SK-N-SH (cell line): Measurements from ENCODE around the gene MPO.

ENCODE experiments used
- CTCF ChIP-seq: fragments of 200-600 bp; sonication (generic); IDR thresholded peaks from 2 replicates; pipeline ENCODE4 v1.6.1; 2017; ENCODE audit warnings: antibody characterized with exemption, mild to moderate bottlenecking, moderate library complexity
- FOXJ3 ChIP-seq: sonication (generic); formaldehyde crosslinking; IDR thresholded peaks from 2 replicates; pipeline ENCODE4 v1.5.1; 2020; ENCODE audit warnings: mild to moderate bottlenecking, missing genetic modification reagents
- REST ChIP-seq: IDR thresholded peaks from 2 replicates; pipeline ENCODE4 v1.6.1; 2012; ENCODE audit warnings: mild to moderate bottlenecking, low read depth, low read length, moderate library complexity
- USF1 ChIP-seq: IDR thresholded peaks from 2 replicates; pipeline ENCODE4 v1.4.0; 2012; ENCODE audit warnings: low read depth, borderline replicate concordance
- YY1 ChIP-seq: IDR thresholded peaks from 2 replicates; pipeline ENCODE4 v1.4.0; 2012; ENCODE audit warnings: low read depth, mild to moderate bottlenecking

- TF ChIP-seq CTCF (no peak), USF1 (no peak), FOXJ3 (no peak), YY1 (no peak), REST (no peak)
Observed at GRCh38 chr17:58312829-58313228, 32.1 kb upstream of the MPO start.
